ENCODE data around the gene POLR3H.

DNA sequence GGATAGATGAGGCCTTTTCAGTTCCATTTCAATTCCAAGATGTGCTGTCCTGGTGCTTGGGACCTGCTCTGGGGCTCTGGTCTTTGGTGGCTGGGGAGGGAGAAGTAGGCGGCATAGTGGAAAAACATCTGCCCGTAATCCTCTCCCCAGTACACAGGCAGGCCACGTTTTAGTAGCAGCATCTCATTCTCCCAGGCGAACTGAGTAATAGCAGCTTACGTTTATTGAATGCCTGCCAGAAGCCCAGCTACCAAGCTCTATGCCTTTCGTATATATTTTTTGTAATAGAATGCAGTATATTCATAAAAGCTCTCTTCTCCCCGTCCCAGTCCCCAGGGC, 63.9 kb downstream of the POLR3H start:
- TF ChIP-seq, protein P1, sequence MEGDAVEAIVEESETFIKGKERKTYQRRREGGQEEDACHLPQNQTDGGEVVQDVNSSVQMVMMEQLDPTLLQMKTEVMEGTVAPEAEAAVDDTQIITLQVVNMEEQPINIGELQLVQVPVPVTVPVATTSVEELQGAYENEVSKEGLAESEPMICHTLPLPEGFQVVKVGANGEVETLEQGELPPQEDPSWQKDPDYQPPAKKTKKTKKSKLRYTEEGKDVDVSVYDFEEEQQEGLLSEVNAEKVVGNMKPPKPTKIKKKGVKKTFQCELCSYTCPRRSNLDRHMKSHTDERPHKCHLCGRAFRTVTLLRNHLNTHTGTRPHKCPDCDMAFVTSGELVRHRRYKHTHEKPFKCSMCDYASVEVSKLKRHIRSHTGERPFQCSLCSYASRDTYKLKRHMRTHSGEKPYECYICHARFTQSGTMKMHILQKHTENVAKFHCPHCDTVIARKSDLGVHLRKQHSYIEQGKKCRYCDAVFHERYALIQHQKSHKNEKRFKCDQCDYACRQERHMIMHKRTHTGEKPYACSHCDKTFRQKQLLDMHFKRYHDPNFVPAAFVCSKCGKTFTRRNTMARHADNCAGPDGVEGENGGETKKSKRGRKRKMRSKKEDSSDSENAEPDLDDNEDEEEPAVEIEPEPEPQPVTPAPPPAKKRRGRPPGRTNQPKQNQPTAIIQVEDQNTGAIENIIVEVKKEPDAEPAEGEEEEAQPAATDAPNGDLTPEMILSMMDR (IDR thresholded peaks at IDR 0.05) = no peak
- no peak for TF ChIP-seq POLR2A (IDR thresholded peaks at IDR 0.05)
- TF ChIP-seq POLR2AphosphoS5 (IDR thresholded peaks at IDR 0.05) = no peak
- TF ChIP-seq EP300 (IDR thresholded peaks at IDR 0.05) = no peak
